Nephron (organoid): ENCODE data around the gene MRPS22.

Experiments
- H3K27ac Mint-ChIP-seq, 3 experiments: 2 replicates each; pipeline ENCODE4 v1.8.0; 2020; ENCODE audit warnings: mixed read lengths in 3 of 3, mild to moderate bottlenecking in 2 of 3, moderate library complexity in 1 of 3
- H3K27me3 Mint-ChIP-seq: 2 replicates; pipeline ENCODE4 v1.8.0; 2021; ENCODE audit warnings: low read depth, mild to moderate bottlenecking, moderate library complexity, mixed read lengths
- H3K36me3 Mint-ChIP-seq: 2 replicates; pipeline ENCODE4 v1.8.0; 2020; ENCODE audit warnings: low read depth, mixed read lengths
- H3K4me1 Mint-ChIP-seq: 2 replicates; pipeline ENCODE4 v1.8.0; 2020; ENCODE audit warnings: mixed read lengths
- H3K4me3 Mint-ChIP-seq, 3 experiments: 2 replicates each; pipeline ENCODE4 v1.8.0; 2020; ENCODE audit warnings: mild to moderate bottlenecking in 3 of 3, mixed read lengths in 3 of 3, moderate library complexity in 2 of 3
- H3K9me3 Mint-ChIP-seq: 2 replicates; pipeline ENCODE4 v1.8.0; 2020; ENCODE audit warnings: mixed read lengths
- TF ChIP-seq, protein P1 (sequence below), 3 experiments: fragments of 200-600 bp; sonication (generic); IDR thresholded peaks; one replicate each; pipeline ENCODE4 v1.5.0; 2021; ENCODE audit warnings: antibody characterized with exemption in 3 of 3; ENCODE audit not compliant: unreplicated experiment in 3 of 3

Gene MRPS22

DNA sequence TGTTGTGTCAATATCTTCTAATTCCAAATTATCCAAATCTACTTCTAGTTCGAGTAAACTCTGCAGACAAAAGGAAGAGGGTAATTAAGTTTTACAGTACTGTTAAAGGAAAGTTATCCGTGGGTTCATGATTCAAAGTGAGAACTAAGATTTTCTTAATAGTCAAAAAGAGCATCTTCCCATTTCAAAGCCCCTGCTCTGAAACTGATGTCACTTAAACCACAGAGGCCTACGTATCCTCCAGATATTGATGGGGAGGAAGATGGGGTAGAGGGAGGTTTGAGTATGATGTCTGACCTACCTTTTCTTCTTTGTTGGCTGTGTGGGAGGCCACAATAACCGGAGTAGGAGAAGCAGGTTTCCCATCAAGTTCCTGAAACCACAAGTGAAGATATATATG, 14.1 kb downstream of the MRPS22 start:
- Mint-ChIP-seq H3K36me3 (peaks cover 75% of the 10 kb centered on the region), H3K27me3 (peaks cover 3% of the 10 kb centered on the region), H3K9me3 (no peaks in the 10 kb centered on the region), H3K4me1 (no peaks in the 10 kb centered on the region), H3K4me3 (no peak overlapping the region), H3K27ac (no peak overlapping the region)
- TF ChIP-seq, protein P1, sequence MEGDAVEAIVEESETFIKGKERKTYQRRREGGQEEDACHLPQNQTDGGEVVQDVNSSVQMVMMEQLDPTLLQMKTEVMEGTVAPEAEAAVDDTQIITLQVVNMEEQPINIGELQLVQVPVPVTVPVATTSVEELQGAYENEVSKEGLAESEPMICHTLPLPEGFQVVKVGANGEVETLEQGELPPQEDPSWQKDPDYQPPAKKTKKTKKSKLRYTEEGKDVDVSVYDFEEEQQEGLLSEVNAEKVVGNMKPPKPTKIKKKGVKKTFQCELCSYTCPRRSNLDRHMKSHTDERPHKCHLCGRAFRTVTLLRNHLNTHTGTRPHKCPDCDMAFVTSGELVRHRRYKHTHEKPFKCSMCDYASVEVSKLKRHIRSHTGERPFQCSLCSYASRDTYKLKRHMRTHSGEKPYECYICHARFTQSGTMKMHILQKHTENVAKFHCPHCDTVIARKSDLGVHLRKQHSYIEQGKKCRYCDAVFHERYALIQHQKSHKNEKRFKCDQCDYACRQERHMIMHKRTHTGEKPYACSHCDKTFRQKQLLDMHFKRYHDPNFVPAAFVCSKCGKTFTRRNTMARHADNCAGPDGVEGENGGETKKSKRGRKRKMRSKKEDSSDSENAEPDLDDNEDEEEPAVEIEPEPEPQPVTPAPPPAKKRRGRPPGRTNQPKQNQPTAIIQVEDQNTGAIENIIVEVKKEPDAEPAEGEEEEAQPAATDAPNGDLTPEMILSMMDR (IDR thresholded peaks at IDR 0.05; ENCODE audit: unreplicated experiment in 3 of 3) = no peak

DNA sequence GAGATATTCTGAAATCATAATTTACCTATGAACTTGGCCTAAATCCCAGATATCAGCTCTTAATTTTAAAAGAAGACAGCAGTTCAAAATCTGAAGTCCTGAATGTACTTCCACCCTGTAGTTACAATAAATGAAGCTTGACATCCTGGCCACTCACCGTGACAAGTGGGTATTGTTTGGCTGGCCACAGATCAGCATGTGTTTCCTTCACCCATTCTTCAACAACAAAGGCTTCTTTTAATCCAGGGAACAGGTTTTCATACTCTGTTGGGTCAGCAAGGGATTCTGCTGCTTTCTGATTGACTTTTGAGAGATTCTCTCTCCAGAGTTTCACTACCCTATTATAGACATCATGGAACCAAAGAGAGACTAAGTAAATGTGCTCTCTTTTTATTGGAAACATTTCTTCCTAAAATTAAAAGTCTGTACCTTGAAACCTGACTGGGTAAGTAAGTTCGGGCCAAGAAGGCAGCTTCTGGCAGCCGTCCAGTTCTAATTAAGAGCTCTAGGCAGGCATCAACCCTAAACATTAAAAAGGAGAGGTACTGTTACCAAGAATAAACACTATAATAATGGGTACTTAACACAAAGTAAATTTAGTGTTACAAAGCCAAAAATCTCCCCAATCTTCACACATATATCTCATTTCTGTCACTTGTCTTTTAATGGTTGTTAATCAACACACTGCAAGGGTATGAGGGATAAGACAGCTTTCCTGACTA, 15.2 kb downstream of the MRPS22 start:
- Mint-ChIP-seq H3K9me3 (no peaks in the 10 kb centered on the region), H3K27ac (no peak overlapping the region), H3K4me3 (no peak overlapping the region), H3K4me1 (no peaks in the 10 kb centered on the region), H3K27me3 (peaks cover 3% of the 10 kb centered on the region), H3K36me3 (peaks cover 83% of the 10 kb centered on the region)
- TF ChIP-seq, protein P1 (IDR thresholded peaks at IDR 0.05; ENCODE audit: unreplicated experiment in 3 of 3) = no peak

DNA sequence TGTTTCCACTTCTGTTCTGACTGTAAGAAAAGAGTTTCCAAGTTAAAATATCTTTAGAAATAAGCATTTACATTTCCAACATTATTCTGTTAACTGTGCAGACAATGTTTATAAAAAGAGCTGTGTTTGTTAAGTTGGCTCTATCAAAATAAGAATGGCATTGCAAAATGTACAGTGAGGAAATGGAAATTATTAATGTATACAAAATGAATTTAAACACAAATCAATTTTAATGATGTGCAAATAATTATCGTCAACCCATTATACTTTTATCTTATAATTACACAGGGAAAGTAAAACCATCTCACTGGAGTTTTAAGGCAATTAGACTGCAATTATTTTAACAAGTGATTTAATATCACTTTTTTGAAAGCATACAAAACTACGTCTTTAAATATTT, 17.5 kb downstream of the MRPS22 start:
- TF ChIP-seq, protein P1 (IDR thresholded peaks at IDR 0.05; ENCODE audit: unreplicated experiment in 3 of 3) = no peak
- Mint-ChIP-seq H3K27ac (no peak overlapping the region), H3K9me3 (no peaks in the 10 kb centered on the region), H3K4me3 (no peak overlapping the region), H3K4me1 (no peaks in the 10 kb centered on the region), H3K27me3 (no peaks in the 10 kb centered on the region), H3K36me3 (peaks cover 84% of the 10 kb centered on the region)

GRCh38 chr3:139364549-139364948, 20.7 kb downstream of the MRPS22 start:
- no peak overlapping the region for H3K27ac Mint-ChIP-seq
- H3K9me3 Mint-ChIP-seq = no peaks in the 10 kb centered on the region
- H3K36me3 Mint-ChIP-seq = peaks cover 83% of the 10 kb centered on the region
- H3K4me1 Mint-ChIP-seq = no peaks in the 10 kb centered on the region
- H3K27me3 Mint-ChIP-seq = no peaks in the 10 kb centered on the region
- TF ChIP-seq, protein P1 (IDR thresholded peaks at IDR 0.05; ENCODE audit: unreplicated experiment in 3 of 3) = no peak
- no peak overlapping the region for H3K4me3 Mint-ChIP-seq

GRCh38 chr3:139374099-139374498, 30.3 kb downstream of the MRPS22 start:
- TF ChIP-seq, protein P1 (IDR thresholded peaks at IDR 0.05; ENCODE audit: unreplicated experiment in 3 of 3) = no peak
- Mint-ChIP-seq H3K27me3 (no peaks in the 10 kb centered on the region), H3K36me3 (peaks cover 82% of the 10 kb centered on the region), H3K4me1 (no peaks in the 10 kb centered on the region), H3K4me3 (no peak overlapping the region), H3K9me3 (no peaks in the 10 kb centered on the region), H3K27ac (no peak overlapping the region)

GRCh38 chr3:139377378-139377777, 33.6 kb downstream of the MRPS22 start:
- H3K4me1 Mint-ChIP-seq = no peaks in the 10 kb centered on the region
- TF ChIP-seq, protein P1 (IDR thresholded peaks at IDR 0.05; ENCODE audit: unreplicated experiment in 3 of 3) = no peak
- H3K27me3 Mint-ChIP-seq = no peaks in the 10 kb centered on the region
- H3K36me3 Mint-ChIP-seq = peaks cover 77% of the 10 kb centered on the region
- H3K9me3 Mint-ChIP-seq = no peaks in the 10 kb centered on the region
- H3K27ac Mint-ChIP-seq = no peak overlapping the region
- H3K4me3 Mint-ChIP-seq = no peak overlapping the region
